ENCODE data around the gene NRXN3.

NRXN3 gene

DNA sequence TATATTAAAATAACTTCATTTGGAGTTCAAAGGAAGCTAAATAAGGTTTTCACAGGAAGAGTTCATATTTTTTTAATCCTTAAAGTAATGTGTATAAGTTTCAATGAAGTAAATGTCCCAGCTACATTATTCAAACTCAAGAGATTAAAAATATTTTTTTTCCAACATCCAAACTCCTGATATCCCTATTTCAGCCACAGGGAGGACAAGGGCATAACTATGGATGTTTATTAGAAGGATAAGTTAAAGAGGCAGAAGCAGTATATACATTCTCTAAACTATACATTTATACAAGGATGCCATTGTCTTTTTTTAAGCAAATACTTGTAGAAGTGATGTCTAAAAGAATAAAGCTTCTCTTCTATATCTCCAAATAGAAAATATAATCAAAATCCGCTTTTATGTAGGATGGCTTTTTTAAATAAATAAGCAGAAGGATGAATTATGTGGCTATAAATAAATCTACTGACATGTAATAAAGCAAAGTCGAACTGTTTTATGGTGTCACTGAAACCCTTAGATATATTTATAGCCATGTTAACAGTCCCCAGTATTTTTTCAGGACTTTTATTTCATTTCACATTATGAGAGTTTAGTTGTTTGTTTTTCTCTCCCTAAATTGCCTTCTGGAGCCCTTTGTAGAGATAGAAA, 1104.6 kb downstream of the NRXN3 start:
- DNase-seq = no peak

DNA sequence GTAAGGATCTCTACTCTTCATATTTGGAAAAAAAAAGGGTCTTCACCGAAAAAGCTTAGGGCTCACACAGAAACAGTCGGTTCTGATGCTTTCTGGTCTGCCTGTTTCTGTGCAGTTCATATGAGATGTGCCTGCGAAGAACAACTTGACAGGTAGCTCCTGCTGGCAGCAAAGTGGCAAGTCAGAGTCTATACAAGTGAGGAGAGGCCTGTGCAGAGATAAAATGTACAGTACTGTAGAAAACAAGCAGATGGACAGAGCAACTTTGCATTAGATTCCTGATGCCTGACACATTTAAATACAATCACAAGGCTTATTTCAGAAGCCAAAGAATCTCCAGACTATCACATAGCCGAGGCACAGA, 1105.1 kb downstream of the NRXN3 start:
- DNase-seq = no peak

DNA sequence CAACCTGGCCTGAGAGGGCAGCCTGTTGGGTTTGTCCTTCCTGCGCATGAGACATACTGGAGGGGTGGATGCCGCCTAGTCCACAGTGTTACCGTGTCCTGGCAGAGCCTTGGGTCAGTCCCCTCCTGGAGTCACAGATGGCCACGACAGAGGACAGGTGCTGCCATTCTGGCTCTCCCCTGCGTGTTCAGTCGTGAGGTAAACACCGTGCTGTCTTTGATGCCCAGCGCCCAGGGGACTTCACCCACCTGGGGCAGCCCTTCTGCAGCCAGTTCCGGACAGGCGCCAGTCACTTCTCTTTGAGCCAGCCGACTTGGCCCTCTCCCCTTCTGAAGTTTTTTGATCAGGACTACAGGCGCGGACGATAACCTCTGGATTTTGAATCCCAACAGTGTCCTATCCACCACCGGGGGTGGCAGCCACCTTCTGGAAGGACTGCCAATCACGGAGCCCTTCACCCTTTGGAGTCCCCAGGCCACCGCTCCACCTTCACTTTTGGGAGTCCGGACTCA, 1108.2 kb downstream of the NRXN3 start:
- DNase-seq = peak; percentile 23

DNA sequence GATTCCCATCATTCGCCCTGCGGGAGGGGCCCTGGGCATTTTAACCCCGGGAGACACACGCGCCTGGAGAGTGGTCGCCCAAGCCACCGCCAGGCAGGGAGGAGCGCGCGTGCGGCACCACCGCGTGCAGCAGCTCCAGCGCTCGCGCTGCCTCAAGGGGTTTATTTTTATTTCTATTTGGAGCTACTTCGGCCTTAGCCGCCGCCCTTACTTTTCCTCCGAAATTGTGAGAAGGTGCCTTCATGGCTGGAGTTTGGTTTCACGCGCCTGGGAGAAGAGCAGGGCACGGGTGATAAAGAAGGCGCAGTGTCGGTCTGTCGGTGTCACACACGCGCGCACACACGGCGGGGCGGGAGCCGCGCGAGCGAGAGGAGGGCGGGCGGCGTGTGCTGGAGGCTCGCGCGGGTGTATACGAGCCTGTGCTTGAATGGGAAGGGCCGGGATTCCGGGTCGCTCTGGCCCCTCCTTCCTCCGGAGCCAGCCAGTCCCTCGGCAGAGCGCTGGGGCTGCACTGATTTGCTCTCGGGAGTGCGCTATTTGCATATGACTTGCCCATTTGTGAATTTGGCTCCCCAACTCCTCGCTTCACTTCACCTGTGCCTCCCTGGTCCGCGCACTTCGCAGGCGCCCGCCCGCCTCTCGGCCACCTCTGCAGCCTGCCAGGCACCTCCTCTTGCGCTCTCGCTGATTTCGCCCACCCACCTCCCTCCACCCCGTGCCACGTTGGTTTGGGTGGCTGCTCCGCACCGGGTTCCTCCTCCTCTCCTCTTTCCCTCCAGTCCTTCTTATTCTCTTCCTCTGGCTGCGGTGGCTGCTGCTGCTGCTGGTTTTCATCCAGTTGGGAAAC, 1108.8 kb downstream of the NRXN3 start:
- DNase-seq = peak; percentile 83

DNA sequence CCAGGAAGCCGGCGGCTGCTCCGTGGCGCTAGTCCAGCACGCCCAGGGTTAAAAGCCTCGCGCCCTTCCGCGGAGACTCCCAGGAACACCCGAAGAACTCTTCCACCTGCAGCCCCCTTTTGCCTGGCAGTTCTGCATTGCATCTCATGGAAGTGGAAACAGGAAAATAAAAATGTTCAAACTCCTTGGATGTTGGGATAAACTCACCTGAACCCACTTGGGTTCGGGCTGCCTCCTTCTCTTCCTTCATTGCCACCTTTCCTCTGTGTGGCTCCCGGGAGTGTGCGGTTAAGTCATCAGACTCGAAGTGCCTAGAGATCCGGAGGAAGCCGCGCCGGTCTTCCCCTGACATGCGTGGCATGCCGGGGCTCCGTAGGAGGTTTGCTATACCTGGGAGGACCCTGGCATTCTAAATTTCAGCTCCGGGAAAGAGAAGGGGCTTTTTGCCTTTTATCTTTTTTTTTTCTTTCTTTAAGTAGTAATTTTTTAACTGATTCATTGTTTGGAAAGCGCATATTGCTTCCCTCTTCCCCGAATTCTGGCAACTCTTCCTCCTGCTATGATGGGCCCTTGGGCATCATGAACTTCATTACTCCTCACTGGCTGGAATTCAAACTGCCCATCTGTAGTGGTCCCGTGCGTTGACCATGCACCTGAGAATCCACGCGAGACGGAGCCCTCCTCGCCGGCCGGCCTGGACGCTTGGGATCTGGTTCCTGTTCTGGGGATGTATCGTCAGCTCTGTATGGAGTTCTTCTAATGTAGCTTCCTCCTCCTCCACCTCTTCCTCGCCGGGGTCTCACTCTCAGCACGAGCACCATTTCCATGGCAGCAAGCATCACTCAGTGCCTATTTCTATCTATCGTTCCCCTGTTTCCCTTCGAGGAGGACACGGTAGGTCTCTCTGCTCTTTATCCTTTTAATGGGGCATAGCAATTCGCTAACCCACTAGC, 1109.7 kb downstream of the NRXN3 start:
- DNase-seq = no peak

DNA sequence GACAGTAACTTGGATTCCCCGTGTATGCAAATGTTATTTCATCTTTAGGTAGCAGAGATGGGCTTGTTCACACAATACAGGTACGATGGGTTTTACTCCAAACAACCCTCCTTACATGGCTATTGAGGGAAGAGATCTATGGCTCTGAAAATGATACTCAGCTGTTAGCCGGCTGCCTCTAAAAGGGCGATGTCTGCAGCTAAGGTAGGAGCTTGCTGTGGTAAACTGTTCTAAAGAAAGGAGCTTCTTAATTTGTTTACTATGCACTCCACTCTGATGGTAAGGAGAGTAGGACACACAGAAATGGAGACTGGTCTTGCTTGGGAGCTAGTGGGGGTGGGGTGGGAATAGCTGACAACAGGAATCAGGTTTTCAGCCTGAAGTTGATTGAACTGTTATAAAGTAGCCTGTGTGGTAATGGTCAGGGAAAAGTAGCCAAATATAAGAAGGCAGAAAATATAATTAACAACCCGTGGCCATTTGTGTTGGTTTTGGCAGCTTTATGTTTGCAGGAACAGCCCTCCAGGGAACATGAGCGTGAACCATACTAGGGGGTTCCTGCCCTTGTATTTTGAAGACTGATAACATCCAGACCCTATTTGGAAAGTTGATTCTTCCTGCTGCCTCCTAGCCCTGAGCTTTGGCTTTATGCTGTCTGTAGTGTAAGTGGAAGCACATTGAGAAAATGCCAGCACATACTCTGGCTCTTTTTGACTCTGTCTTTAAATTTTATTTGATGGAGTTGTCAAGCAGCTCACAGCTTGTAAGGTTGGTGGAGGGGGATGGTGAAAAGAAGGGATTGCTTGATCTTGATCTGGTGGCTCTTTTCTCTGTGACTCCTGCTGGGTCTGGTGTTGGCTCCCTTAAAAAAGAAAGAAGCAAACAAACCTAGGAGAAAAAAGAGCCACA, 1111.3 kb downstream of the NRXN3 start:
- no peak for DNase-seq

DNA sequence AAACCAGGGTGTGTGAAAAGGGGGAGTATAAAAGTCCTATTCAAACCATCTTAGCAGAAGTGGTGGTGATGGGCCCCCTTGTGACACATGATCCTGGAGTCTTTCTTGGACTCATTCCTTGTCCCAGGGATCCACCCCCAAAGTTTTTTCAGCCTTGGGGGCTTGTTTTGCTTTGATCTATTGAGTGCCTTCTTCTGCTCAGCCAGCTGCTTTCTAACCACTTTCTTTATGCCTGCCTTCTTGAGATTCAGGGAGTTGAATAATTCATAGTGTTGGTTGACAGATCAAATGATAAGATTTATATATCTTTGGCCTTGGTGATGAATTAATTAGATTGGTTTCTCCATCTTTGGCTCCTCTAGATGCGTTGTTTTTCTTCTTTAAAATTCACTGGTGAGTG, 1114.4 kb downstream of the NRXN3 start:
- DNase-seq = no peak

DNA sequence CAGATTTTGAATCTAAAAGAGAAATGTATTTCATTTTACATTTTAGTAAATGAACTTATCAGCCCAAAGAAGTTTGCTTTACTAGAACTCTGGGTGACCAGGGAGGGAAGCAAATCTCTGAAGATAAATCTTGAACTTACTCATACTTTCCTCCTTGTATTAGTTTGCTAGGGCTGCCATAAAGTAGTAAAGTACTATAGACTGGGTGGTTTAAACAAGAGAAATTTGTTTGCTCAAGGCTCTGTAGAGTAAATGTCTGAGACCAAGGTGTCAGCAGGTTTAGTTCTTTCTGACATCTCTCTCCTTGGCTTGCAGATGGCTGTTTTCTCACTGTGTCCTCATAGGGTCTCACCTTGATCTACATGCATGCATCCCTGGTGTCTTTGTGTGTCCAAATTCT, 1115.1 kb downstream of the NRXN3 start:
- no peak for DNase-seq

DNA sequence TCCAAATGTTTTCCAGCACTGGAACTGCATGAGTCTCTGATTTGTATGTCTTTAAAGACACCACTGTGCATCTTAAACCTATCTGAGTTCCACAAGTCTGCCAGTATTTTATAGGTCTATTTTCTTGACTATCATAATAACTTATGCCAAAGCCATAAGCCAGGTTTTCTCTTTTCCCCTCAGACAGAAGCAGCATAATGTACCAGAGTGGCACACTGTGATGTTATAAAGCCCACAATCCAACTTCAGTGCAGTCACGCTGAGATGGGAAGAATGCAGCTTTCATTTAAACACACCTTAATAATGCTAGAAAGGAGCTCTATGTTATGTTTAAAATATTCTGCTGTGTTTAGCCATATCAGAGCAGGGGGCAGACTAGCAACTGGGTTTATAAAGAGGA, 1117.8 kb downstream of the NRXN3 start:
- no peak for DNase-seq

DNA sequence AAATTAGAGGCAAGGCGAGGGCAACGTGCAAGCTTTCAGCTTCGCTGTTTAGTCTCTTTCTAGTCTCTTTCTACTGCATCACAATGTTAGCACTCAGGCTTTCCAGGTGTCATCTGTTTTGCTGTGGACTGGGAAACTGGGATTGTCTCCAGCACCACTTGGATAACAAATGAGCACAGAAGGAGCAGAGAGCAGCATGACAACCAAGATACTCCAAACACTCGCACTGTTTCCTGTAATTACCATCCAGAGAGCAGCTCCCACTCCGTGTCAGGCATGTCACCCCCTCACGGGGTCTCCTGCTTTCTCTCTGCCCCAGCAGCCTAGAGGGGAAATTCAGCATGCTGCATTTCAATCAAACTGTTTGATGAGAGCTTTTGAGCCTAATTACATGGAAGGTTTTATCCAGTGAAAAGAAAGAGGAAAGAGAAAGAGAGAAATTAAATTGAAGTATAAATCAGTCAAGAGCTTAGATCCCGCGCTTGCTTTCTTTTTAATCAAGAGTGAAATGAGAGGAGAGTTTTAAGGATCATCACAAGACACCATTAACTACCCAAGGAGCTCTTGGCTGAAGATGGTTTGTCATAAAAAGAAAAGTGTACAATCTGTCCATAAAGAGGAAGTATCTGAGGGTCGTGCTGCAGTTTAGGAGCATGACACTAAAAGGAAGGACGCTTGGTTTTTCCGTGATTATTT, 1123.5 kb downstream of the NRXN3 start:
- no peak for DNase-seq

DNA sequence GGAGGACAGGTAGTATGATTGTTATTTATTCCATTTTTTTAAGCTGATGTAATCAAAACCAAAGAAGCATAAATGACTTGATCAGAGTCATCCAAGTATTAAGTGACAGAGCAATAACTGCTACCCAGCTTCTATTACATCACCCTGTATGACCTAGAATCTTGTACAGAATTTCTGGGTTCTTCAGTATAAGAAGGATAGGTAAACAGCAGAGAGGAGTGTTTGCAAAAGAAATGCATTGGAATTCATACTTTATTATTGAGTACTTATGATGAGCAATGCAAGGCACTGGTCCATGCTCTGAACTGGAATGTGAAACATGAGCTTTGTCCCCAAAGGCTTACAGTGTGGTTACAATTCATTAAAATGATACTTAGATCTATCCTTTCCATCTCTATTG, 1124.3 kb downstream of the NRXN3 start:
- no peak for DNase-seq

DNA sequence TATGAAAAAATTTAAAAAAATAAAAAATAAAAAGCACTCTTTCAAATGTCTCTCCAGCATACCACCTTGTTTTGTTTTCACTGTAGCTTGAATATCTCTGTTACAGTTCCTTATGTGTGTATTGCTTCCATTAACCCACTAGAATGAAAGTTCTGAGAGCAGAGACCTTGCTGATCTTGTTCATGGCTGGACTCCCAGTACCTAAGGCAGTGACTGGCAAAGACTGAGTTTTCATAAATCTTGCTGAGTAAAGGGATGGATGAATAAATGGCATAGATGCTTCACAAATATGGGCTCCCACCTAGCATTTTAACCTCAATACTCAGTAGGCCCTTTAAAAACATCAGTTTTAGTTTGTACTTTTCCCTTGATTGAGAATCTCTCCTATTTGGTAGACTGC, 1125.2 kb downstream of the NRXN3 start:
- DNase-seq = no peak

DNA sequence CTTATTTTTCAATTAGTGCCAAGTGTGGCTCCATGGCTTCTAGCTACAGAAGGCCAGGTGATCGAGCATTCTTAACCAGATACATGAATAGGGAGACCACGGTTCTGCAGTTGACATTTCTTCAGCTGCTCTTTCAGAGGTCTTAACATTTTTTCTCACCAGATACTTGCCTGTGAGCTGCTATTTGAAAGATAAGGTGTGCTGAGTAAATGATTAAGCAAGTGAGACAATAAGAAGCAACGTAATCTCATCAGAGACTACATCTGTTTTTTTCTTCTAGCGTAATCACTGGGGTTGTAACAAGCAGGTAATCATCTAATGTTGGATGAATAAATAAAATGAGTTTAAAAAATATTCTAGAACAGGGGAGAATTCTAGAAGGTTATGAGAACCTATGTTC, 1128.2 kb downstream of the NRXN3 start:
- no peak for DNase-seq

DNA sequence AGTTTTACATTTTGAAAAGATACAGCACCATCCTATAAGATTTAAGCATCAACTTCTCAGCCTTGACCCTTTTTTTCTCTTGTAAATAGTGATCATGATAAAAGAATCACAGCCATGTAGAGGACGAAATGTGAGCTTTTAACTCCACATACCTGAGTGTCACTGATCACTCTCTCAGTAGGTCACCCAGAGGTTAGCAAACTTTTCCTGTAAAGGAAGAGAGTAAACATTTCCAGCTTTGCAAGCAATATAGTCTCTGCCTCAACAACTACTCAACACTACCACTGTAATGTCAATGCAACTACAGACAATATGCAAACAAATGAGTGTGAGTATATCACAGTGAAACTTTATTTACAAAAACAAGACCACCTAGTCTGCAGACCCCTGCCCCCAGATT, 1129.0 kb downstream of the NRXN3 start:
- DNase-seq = no peak

DNA sequence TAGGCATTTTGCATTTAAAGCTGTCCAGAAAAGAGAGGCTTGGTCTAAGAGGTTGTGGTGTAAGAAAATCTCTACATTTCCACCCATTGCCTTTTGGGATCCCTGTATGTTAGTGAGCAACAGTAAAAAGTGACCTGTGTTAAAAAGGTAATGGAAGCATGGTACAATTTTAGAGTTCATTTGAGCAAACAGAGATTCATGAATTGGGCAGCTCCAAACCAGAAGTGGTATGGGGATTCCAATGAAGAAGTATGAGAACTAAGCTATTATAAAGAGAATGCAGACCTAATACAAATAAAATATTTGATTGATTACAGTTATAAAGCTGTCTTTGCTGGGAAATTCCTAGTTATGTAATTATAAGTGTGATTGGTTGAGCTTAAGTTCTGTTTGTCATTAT, 1134.1 kb downstream of the NRXN3 start:
- DNase-seq = no peak

DNA sequence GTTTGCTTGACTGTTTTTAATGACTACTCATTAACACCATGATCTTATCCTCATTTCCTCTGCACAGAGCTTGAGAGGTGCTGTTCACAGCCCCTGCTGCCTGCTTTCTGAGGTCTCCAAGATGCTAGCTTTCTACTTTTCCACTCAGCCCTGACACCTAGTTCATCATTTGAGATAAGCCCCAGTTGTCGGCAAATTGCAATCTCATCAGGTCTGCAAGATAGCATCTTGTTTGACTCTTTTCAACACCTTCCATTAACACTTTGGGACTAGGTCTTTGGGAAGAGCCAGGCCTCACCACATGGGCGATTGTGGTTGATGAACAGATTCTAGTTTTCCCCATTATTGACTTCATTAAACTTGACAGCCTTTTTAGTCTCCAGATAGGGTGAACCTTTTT, 1136.4 kb downstream of the NRXN3 start:
- no peak for DNase-seq

DNA sequence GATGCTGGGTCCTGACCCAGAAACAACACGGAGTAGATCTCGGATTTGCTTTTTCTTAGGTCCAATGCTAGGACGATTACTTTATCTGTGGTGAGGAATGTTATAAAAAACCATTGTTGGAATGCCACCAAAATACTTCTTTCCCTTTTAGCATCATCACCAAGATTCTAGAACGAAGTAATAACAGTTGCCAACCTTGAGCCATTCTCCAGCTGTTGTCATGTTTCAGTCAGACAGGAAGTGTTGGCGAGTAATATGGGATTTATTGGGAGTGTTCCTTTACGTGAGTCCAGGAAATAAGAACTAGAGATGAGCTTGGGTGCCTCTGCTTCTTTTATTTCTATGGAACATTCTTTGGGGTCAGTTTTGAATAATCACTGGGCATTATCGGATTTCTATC, 1148.2 kb downstream of the NRXN3 start:
- DNase-seq = no peak

DNA sequence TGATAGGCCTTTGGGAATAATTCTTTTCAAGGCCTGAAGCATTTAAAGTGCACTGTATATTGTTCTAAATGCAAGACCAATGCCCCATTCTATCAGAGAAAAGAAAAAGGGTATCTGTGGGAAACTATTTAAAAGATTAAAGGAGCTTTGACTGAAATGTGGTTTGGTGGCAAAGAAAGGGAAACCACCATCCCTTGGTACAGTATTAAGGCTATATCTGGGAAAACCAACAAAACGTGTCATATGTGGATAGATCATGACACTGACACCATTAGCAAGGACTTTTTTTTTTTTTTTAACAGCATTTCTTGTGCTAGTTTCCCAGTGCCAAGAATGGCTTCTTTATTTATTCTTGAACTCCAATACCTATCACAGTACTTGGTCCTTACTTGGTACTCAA, 1150.4 kb downstream of the NRXN3 start:
- no peak for DNase-seq

DNA sequence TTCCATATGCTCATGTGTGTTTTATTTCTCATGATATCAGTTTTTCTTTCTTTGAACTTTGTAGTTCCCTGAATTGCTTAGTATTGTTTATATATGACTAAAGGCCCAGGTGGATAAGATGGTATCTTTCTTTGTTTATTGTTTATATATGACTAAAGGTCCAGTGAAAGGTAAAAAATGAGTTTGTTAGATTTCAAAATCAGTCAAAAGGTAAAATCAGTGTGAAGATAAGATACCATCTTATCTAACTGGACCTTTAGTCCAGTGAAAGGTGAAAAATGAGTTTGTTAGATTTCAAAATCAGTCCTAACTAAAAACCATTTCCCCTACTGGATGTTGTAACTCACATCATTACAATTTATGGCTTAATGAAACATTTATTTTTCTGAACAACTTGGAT, 1150.9 kb downstream of the NRXN3 start:
- DNase-seq = no peak

DNA sequence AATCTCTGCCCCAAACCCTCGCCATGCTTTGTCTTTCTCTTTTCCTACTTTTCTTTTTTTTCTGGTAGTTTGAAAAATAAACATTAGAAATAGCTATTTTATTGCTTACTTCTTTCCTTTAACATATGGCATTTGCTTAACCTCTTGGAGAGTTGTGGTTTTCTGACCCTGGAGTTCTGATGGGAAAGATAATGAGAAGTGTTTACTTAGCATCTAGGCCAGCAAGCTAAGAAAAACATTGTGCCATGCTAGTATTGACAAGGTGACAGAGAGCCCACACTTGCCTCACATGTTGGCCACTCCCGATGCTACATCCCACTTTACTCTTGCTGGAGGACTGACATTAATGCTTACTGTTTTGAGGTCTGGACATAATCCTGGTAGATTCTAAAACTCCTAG, 1154.9 kb downstream of the NRXN3 start:
- DNase-seq = no peak

DNA sequence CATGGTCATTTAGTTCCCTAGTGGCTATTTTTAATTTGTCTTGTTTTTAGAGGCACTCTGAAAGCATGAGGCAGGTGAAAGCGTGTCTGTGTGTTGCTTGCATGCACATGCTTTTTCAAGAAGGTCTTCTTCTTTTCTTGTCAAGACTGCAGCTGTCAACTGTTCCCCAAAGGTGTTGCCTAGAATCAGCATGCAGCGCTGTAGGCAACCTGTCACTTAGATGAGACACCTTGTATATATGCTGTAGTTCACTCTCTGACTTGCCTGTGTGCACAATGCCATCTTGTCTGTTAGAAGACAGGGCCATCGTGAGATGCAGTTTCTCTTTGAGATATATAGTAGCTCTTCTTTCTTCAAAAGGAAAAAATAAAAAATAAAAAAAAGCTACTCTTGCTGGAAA, 1155.4 kb downstream of the NRXN3 start:
- no peak for DNase-seq

DNA sequence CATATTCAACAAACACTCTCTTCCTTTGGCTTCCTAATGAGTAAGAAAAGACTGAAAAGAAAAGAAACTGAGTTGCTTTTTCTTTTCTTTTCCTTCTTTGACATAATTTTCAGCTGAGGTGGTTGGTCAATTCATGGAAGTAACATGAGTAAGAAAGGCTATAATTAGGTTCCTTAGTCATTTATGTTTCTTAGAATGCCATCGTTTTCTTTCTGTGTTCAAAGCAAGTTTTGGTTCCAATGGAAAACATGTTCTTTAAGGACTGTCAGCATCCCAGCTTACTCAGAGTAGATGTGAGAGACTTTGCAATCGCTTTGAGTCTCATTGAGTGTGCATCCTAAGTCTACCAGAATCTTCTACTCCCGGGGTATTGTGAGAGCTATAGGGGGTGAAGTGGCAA, 1158.7 kb downstream of the NRXN3 start:
- no peak for DNase-seq
